ENCODE data around the gene ABLIM2. TPM values are rescaled to one million over a fixed set of nuclear protein-coding genes. Genes with fewer than 3 reads are reported as not detected.

ABLIM2 gene
- total RNA-seq, 1 experiment from 2014 or later = 1.0 TPM

DNA sequence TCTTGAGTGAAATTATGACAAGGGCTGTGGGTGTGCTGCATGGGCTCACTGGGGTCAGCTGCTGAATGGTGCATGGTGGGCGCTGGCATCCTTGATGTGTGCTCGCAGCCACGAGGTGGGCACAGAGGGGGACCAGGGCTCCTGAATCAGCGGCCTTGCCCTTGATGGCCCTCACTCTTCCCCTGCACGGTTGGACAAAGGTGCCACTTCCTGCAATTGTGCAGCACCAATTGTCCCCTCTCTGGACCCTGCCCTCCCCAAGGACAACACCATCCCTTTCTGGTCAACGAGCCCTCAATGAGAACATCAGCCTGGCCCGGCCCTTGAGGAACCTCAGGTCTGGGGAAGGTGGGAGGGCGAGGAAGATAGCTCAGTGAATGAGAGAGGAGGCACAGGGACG is 16.1 kb downstream of the ABLIM2 start:
- DNase-seq = no peak
- Histone ChIP-seq H3K56ac (ENCODE audit: insufficient read length, low read depth, low read length) (no peak overlapping the region), H3K79me1 (ENCODE audit: insufficient read depth, low read depth, low read length, poor library complexity, severe bottlenecking) (no peaks in the 10 kb centered on the region), H3K9me3 (ENCODE audit: control insufficient read depth, low read depth, low read length) (no peaks in the 10 kb centered on the region), H3T11ph (ENCODE audit: low read length) (no peak overlapping the region), H3K23ac (ENCODE audit: insufficient read length, low read depth, low read length) (no peak overlapping the region), H3K4ac (ENCODE audit: low read depth, low read length) (no peak overlapping the region), H3K79me2 (ENCODE audit: insufficient read depth, low read length) (no peaks in the 10 kb centered on the region), H3K9ac (ENCODE audit: extremely low read depth, insufficient read length, low read length) (no peak overlapping the region), H2BK120ac (ENCODE audit: low read depth, low read length, poor library complexity, severe bottlenecking) (no peak overlapping the region), H4K91ac (ENCODE audit: insufficient read length, low read depth, low read length) (no peak overlapping the region), H3K27me3 (ENCODE audit: insufficient read depth, low read length) (no peaks in the 10 kb centered on the region), H2BK5ac (ENCODE audit: insufficient read length, low read length) (no peak overlapping the region), H4K8ac (replicated peaks; ENCODE audit: insufficient read length, low read depth, low read length) (no peak overlapping the region), H2AK5ac (ENCODE audit: insufficient read length, low read length) (no peak overlapping the region), H3K18ac (ENCODE audit: insufficient read length, low read depth, low read length) (no peak overlapping the region), H3K14ac (ENCODE audit: insufficient read depth, low read length) (no peak overlapping the region), H4K20me1 (ENCODE audit: control insufficient read depth, insufficient read depth, insufficient read length) (no peaks in the 10 kb centered on the region), H3K4me1 (ENCODE audit: insufficient read depth, low read length) (no peaks in the 10 kb centered on the region; the same call in 1 of the 2 replicates), H2BK15ac (ENCODE audit: low read depth, low read length) (no peak overlapping the region), H3K23me2 (ENCODE audit: insufficient read length, low read depth, low read length, poor library complexity, severe bottlenecking) (no peaks in the 10 kb centered on the region), H3K27ac (ENCODE audit: insufficient read length, low read depth, low read length) (no peak overlapping the region), H2BK20ac (ENCODE audit: low read depth, low read length, poor library complexity, severe bottlenecking) (no peak overlapping the region), H3K4me2 (ENCODE audit: insufficient read depth, insufficient read length, low read length) (no peak overlapping the region), H2BK12ac (ENCODE audit: insufficient read length, low read depth, low read length) (no peak overlapping the region), H4K5ac (ENCODE audit: insufficient read length, low read depth, low read length) (no peak overlapping the region), H2AFZ (ENCODE audit: low read length) (no peak overlapping the region)
- TF ChIP-seq, protein P1, sequence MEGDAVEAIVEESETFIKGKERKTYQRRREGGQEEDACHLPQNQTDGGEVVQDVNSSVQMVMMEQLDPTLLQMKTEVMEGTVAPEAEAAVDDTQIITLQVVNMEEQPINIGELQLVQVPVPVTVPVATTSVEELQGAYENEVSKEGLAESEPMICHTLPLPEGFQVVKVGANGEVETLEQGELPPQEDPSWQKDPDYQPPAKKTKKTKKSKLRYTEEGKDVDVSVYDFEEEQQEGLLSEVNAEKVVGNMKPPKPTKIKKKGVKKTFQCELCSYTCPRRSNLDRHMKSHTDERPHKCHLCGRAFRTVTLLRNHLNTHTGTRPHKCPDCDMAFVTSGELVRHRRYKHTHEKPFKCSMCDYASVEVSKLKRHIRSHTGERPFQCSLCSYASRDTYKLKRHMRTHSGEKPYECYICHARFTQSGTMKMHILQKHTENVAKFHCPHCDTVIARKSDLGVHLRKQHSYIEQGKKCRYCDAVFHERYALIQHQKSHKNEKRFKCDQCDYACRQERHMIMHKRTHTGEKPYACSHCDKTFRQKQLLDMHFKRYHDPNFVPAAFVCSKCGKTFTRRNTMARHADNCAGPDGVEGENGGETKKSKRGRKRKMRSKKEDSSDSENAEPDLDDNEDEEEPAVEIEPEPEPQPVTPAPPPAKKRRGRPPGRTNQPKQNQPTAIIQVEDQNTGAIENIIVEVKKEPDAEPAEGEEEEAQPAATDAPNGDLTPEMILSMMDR (conservative IDR thresholded peaks at IDR 0.05) = no peak
- Mint-ChIP-seq H3K27me3 (ENCODE audit: low read depth) (peaks cover 5% of the 10 kb centered on the region), H3K27ac (no peak overlapping the region), H3K4me1 (peaks cover 19 to 25% of the 10 kb centered on the region in 2 experiments), H3K9me3 (peaks cover 5 to 6% of the 10 kb centered on the region in 2 experiments; a peak in 3 of 5 replicates), H3K4me3 (no peak overlapping the region), H3K36me3 (ENCODE audit: insufficient read depth in 1 of 3, low read depth in 3 of 3) (peaks cover 2 to 4% (median 3%) of the 10 kb centered on the region in 3 experiments; a peak in 2 of 7 replicates)
- no CpG with 5 or more reads among the region's 9 CpGs for WGBS (ENCODE audit: extremely low coverage, insufficient read length, low lambda C conversion rate)
